NCI-H187 treated with DMSO at 0.1 percent for 48 hours (cell line): ENCODE measurements around the gene RCHY1.
"Not testable (repeated sequence)": the region's sequence is repeated elsewhere in the genome, so short reads cannot be mapped to it uniquely, and the experiment has no call there.

Source experiments
- DNase-seq: peaks from one replicate; lab custom pipeline; 2025; lab: John Stamatoyannopoulos, UW

RCHY1 gene

DNA sequence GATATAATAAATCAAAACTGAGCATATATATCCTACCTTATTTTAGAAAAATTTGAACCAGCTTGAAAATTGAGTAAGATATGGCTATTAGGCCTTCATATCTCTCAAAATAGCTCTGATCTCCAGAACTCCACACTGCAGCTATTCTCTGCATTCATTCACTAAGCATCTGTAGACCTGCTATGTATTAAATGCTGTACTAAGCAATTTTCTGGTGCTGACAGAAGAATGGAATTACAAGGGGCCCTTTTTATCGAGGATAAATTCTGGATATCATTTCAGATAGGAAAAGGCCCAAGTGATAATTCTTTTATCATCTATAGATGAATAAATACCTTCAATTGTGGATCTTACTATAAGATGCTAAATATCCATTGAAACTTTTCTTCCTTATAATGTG is 1.9 kb upstream of the RCHY1 start:
- DNase-seq = no peak

- no peak for DNase-seq
These were observed 878 bp upstream of the RCHY1 start for GRCh38 chr4:75514949-75515612.

DNA sequence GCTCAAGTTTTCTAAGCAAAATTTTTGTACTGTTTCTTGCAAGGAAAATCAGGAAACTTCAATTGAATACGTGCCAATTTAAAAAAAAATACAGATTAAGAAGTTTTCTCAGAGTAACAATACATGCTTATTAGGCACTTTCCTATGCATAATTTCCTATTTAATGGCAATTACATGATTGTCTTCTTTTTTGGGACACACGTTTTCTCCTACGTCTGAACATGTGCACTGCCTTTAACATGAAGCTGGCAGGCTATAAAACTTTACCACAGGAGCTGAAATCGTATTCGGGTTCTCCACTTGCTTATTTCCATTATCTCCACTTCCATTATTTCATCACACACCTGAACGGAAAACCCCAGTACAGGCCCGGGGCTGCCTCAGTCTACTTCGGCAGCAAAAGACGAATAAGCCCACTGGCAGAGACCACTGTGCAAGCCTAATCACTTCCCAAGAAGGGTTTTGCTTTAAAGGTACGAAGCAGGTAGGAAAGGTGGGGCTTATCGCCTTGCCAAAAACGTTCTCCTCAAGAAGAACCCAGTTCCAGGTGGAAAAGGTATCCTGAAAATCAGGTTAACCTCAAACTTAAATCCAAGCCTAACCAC is 575 bp downstream of the RCHY1 start:
- no peak for DNase-seq

DNA sequence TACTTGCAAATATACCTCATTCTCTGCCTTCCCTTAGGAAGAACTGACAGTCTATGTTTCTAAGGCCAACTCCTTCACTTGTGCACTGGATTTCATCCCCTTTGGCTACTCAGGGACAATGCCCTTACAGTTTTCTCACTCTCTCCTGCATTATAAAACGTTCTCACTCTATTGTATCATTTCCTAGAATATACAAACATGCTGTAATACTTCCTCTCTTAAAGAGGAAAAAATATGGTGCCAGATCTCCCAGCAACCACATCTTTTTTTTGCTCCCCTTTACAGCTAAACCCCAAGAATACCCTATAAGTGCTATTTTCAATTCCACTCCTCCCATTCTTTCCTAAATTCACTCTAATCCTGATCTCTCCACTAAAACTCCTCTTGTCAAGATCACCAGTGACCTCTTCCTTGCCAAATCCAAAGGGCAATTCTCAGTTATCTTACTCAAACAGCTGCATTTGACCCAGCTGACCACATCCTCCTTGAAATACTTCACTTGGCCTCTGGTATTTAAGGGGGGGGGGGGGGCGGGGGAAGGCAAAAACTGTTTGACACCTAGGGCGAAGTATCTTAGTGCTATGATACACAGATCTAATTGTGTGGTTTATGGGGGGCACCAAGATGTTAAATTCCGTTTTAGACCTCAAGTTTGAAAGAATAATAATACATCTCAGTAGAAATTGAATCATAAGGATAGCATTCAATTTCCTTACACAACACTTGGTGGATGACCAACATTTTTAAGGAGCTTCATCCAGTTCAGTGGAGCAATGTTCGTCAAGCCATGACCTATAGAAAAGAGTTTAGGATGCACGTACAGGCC is 1.6 kb downstream of the RCHY1 start:
- no peak for DNase-seq

DNA sequence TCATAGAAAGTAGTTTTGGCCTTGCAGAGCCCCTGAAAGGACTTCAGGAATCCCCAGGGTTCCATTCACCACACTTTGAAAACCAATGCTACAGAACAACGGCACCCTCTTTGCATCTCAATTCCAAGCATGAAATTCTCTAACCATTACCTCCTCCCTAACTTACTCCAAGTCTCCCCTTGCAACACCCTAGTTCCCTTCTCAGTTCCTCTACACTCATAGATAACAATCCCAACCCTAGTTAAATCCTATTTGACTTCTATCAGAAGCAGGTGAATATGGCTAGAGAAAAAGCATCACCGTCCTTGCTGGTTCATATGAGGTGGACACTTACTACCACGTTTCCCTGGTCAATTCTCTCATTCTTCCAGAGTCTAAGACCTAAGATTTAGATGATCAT is 2.4 kb downstream of the RCHY1 start:
- no peak for DNase-seq

- not testable (repeated sequence) for DNase-seq
These were observed 4.6 kb downstream of the RCHY1 start for GRCh38 chr4:75509592-75509991.

GRCh38 chr4:75505630-75506029 is 8.6 kb downstream of the RCHY1 start:
- no peak for DNase-seq

DNA sequence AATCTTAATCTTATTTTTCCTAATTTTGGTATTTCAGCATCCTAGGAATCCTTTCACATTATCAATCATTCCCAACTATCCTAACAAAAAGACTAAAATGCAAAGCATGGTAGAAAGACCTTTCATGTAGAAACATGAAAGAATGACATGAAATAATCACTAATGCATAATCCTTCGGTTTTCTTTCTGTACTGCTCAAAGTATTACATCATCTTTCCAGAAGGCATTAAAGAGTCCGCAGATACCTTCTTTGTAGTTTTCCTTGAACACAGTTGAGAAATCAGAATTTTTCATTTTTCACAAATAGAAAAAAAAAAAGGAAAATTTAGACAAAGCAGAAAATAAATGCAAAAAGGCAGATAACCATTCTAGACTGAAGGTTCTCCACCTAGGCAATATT is 11.5 kb downstream of the RCHY1 start:
- no peak for DNase-seq

- DNase-seq = no peak
These were observed 14.3 kb downstream of the RCHY1 start for GRCh38 chr4:75499900-75500299.

GRCh38 chr4:75498041-75498440 is 16.2 kb downstream of the RCHY1 start:
- no peak for DNase-seq

GRCh38 chr4:75497133-75497532 is 17.1 kb downstream of the RCHY1 start:
- no peak for DNase-seq

DNA sequence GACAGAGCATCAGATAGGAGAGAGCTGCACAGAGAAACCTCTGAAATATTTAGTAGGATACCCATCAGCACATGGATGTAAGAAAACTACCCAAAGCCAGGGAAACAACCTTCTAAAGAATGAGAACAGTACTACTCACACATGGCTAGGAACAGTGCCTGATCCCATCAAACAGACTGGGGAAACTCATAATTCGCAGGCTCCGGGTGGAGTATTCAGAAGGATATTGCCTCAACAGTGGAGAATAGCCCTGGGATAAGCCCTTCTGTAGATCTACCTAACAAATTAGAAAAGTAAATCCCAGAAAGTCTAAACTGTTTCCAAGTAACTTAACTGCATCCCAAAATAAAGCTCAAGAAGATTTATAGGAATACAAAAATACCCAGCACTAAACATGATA is 17.8 kb downstream of the RCHY1 start:
- DNase-seq = no peak

GRCh38 chr4:75495476-75495875 is 18.7 kb downstream of the RCHY1 start:
- no peak for DNase-seq

DNA sequence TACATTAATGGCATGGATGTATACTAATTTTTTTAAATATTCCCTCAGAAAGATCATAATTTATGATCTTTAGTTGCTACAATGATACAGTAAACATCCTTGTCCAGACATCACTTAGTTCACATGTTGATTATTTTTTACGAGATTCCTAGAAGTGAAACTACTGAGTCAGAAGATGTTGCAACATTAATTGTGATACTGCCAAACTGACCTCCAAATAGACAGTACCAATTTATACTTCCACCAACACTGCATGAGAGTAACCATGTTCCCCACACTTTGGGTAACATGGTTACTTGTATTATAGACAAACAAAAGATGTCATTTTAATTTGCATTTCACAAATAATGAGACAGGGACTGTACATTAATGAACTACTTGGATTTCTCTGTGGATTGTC is 19.6 kb downstream of the RCHY1 start:
- no peak for DNase-seq

- DNase-seq = no peak
These were observed 24.0 kb downstream of the RCHY1 start for GRCh38 chr4:75490155-75490554.

DNA sequence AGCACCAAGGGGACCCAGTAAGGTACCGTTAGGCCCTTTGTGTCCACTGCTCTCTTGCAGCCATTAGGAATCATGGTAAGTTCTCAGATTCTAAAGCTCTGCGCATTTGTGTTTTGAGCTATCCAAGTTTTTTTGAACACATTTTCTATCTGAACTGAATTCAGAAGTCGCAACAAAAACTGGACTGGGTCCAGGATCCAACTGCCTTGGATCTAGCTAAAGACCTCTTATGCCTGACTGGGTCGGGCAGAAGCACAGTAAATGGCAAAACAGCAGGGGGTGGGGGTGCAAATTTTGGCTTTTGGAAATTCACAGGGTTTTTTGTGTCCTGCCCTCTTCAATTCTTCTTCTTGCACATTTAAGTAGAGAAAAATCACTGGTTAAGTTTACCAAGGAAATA is 30.0 kb downstream of the RCHY1 start:
- DNase-seq = no peak

GRCh38 chr4:75477201-75477600 is 37.0 kb downstream of the RCHY1 start:
- DNase-seq = no peak

- no peak for DNase-seq
These were observed 43.5 kb downstream of the RCHY1 start for GRCh38 chr4:75470738-75471137.

GRCh38 chr4:75469896-75470295 is 44.3 kb downstream of the RCHY1 start:
- no peak for DNase-seq

DNA sequence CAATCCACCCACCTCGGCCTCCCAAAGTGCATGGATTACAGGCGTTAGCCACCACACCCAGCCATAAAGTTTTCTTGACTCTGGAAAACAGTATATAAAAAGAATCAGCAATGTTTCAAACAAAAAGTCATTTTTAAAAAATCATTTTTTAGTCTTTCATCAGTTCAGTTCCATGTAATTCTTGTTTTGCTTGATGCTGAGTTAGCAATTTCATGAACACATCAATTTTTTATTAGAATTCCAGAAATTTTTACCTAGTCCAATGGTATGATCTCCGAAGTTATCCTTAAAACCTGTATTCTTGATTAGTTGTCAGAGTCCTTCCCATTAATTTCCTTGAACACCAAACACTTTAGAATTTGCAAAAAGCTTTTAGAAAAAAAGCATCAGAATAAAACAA is 56.8 kb downstream of the RCHY1 start:
- no peak for DNase-seq

- DNase-seq = no peak
These were observed 80.1 kb downstream of the RCHY1 start for GRCh38 chr4:75434105-75434504.

DNA sequence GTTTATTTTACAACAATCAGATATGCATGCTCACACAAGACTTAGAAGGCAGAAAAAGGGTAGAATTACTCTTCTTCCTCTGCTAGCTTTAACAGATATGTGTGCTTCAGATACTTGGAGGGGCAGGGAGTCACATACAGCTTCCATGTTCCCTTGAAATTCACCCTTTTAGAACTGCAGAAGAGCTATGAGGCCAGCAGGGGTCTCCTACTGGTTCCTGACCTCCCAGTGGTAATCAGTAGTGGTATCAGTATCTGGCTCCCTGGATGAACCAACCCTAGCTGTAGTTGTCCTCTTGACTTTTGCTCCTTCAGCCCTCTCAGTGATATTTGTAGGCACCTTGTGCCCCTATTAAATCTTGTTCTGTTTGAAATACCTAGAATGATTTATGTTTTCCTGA is 81.5 kb downstream of the RCHY1 start:
- no peak for DNase-seq

GRCh38 chr4:75429208-75429607 is 85.0 kb downstream of the RCHY1 start:
- no peak for DNase-seq
